Left hindlimb (tissue), 1 donor: Measurements from ENCODE around the gene FAM50B.
"Not testable (repeated sequence)": the region's sequence is repeated elsewhere in the genome, so short reads cannot be mapped to it uniquely, and the experiment has no call there.

Experiments used
- DNase-seq: peaks from one replicate; pipeline ENCODE4 v3.0.0-alpha.2; 2018

Gene FAM50B

GRCh38 chr6:3850451-3851203 lies 1.5 kb downstream of the FAM50B start:
- DNase-seq = no peak

GRCh38 chr6:3851839-3852238 lies 2.7 kb downstream of the FAM50B start:
- no peak for DNase-seq

- DNase-seq = no peak
Measured at GRCh38 chr6:3852391-3852790, 3.2 kb downstream of the FAM50B start.

- no peak for DNase-seq
Measured at GRCh38 chr6:3855866-3856265, 6.7 kb downstream of the FAM50B start.

GRCh38 chr6:3856576-3856975 lies 7.4 kb downstream of the FAM50B start:
- DNase-seq = no peak

GRCh38 chr6:3857468-3858456 lies 8.6 kb downstream of the FAM50B start:
- no peak for DNase-seq

GRCh38 chr6:3859878-3860552 lies 10.8 kb downstream of the FAM50B start:
- no peak for DNase-seq

- no peak for DNase-seq
Measured at GRCh38 chr6:3861424-3861823, 12.3 kb downstream of the FAM50B start.

- no peak for DNase-seq
Measured at GRCh38 chr6:3862038-3862437, 12.9 kb downstream of the FAM50B start.

- DNase-seq = not testable (repeated sequence)
Measured at GRCh38 chr6:3863322-3863721, 14.1 kb downstream of the FAM50B start.

- no peak for DNase-seq
Measured at GRCh38 chr6:3865463-3865862, 16.3 kb downstream of the FAM50B start.

- no peak for DNase-seq
Measured at GRCh38 chr6:3867641-3868502, 18.7 kb downstream of the FAM50B start.

GRCh38 chr6:3868544-3868943 lies 19.4 kb downstream of the FAM50B start:
- no peak for DNase-seq

- DNase-seq = no peak
Measured at GRCh38 chr6:3869284-3869631, 20.1 kb downstream of the FAM50B start.

- no peak for DNase-seq
Measured at GRCh38 chr6:3869632-3870527, 20.7 kb downstream of the FAM50B start.

- DNase-seq = no peak
Measured at GRCh38 chr6:3870528-3870925, 21.4 kb downstream of the FAM50B start.

GRCh38 chr6:3871515-3871914 lies 22.3 kb downstream of the FAM50B start:
- DNase-seq = no peak

- no peak for DNase-seq
Measured at GRCh38 chr6:3871939-3872338, 22.8 kb downstream of the FAM50B start.

- no peak for DNase-seq
Measured at GRCh38 chr6:3872370-3872854, 23.2 kb downstream of the FAM50B start.

- DNase-seq = no peak
Measured at GRCh38 chr6:3873051-3873450, 23.9 kb downstream of the FAM50B start.

GRCh38 chr6:3874069-3874468 lies 24.9 kb downstream of the FAM50B start:
- no peak for DNase-seq
